Cardiac fibroblast (primary cell): ENCODE results near the gene TMEM59.

Source experiments
- DNase-seq, 2 donors: peaks; one replicate each; pipeline versions ENCODE4 v3.0.0 to v3.0.0-alpha.2; 2010; ENCODE audit warnings: low read depth in 2 of 2
- H3K4me3 ChIP-seq, 2 donors: replicated peaks in 1 of 2; 1 replicate in 1 of 2; 2 replicates in 1 of 2; pipeline ENCODE4 v1.5.1; 2011; ENCODE audit warnings: low read depth in 2 of 2, low read length in 2 of 2, mild to moderate bottlenecking in 2 of 2, moderate library complexity in 1 of 2
- TF ChIP-seq, protein P1 (sequence below): IDR thresholded peaks from one replicate; pipeline ENCODE4 v1.5.1; 2011; ENCODE audit warnings: low read depth, mild to moderate bottlenecking, low read length, inconsistent platforms

Gene TMEM59

DNA sequence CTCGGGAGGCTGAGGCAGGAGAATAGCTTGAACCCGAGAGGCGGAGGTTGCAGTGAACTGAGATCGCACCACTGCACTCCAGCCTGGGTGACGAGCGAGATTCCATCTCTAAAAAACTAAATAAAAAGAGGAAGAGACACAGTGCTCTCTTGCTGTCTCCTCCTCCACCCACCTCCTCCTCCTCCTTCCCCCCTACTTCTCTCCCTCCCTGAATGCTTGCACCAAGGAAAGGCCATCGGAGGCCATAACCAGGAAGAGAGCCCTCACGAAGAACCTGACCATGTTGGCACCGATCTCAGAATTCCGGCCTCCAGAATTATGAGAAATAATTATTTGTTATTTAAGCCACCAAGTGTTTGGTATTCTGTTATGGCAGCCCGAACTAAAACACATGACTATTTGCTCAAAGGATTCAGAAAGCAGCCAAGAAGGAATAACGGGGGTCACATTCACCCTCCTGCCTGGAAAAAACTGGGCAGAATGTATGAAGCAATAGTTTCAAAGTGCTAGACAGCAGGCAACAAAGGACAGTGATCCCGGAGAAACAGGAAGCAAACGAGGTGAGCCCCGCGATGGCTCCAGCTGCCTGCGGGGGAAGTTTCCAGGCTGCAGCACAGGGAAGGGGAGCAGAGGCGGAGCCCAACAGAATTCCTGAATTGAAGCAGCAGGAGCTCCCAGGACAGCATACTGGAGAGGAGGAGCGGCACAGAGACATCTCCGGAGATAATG is 70.8 kb downstream of the TMEM59 start:
- peak overlapping the region; percentile 1 to 27 for H3K4me3 ChIP-seq
- TF ChIP-seq, protein P1, sequence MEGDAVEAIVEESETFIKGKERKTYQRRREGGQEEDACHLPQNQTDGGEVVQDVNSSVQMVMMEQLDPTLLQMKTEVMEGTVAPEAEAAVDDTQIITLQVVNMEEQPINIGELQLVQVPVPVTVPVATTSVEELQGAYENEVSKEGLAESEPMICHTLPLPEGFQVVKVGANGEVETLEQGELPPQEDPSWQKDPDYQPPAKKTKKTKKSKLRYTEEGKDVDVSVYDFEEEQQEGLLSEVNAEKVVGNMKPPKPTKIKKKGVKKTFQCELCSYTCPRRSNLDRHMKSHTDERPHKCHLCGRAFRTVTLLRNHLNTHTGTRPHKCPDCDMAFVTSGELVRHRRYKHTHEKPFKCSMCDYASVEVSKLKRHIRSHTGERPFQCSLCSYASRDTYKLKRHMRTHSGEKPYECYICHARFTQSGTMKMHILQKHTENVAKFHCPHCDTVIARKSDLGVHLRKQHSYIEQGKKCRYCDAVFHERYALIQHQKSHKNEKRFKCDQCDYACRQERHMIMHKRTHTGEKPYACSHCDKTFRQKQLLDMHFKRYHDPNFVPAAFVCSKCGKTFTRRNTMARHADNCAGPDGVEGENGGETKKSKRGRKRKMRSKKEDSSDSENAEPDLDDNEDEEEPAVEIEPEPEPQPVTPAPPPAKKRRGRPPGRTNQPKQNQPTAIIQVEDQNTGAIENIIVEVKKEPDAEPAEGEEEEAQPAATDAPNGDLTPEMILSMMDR, result no peak
- DNase-seq, result peak; percentile 40 to 49

DNA sequence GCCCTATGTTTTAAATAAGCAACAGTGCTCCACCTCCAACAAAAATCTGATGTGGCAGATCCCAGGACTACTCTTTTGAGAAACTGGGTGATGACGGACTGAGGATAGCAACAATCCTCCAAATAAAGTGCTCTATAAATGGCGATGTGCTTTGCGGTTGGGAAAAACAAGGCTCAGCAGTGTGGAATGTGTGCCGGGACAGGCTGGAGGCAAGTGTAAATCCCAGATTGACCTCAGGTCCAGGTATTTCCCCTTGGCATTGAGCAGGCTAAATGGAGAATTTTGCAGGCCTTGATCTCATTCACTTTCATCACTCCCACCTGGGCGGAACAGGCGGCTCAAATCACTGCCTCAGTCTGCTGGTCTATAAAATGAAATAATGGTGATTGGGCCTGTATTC is 71.8 kb downstream of the TMEM59 start:
- DNase-seq, result no peak
- no peak overlapping the region for H3K4me3 ChIP-seq
- TF ChIP-seq, protein P1, result no peak

DNA sequence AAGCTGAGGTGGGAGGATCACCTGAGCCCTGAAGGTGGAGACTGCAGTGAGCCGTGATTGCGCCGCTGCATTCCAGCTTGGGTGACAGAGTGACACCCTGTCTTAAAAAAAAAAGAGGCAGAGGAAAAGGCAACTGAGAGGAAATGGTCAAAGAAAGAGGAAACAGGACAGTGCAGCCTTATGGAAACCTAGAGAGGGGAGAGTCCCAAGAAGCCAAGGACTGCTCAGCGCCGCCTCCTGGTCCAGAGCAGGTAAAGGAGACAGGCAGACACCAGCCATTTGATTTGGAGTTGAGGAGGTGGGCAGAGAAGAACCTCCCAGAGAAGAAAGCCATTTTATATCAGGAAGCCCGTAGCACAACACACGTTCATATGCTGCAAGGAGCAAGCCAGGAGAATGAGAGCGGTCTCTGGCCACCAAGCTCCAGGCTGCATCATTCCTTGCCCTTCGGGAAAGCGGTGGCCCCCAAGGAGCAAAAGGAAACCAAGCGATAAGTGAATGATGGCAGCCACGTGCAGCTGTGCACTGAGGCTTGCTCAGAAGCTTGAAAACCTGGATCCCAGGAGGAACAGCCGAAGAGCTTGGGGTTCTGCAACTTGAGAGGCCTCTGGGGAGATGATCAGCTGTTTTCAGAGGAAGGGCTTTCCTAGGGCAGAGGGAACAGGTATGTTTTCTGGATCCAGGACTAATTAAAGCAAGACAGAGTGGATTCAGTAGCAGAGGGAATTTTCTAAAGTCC is 73.1 kb downstream of the TMEM59 start:
- no peak for DNase-seq
- H3K4me3 ChIP-seq, result no peak overlapping the region
- TF ChIP-seq, protein P1, result no peak
